CD14-positive monocyte (primary cell): ENCODE results near the gene PIGZ. TPM values are rescaled to one million over a fixed set of nuclear protein-coding genes. Genes with fewer than 3 reads are reported as not detected.

Source experiments
- DNase-seq, 3 donors: peaks; one replicate each; pipeline ENCODE4 v3.0.0-alpha.2; 2011 to 2022
- H2AFZ ChIP-seq: 2 replicates; pipeline ENCODE4 v1.6.0; 2012; ENCODE audit warnings: mild to moderate bottlenecking, low read depth, low read length, inconsistent platforms; ENCODE audit not compliant: insufficient read depth, poor library complexity, severe bottlenecking
- H3K27ac ChIP-seq, 2 donors: 1 replicate in 1 of 2; 2 replicates in 1 of 2; pipeline ENCODE4 v1.5.1; 2012 to 2013; ENCODE audit warnings: low read length in 2 of 2, control low read depth in 1 of 2, inconsistent platforms in 1 of 2, low read depth in 1 of 2, mild to moderate bottlenecking in 1 of 2
- H3K27me3 ChIP-seq, 2 donors: one replicate each; pipeline versions ENCODE4 v1.6.0 to v1.6.1; 2011 to 2013; ENCODE audit warnings: low read length in 2 of 2; ENCODE audit not compliant: control insufficient read depth in 2 of 2, insufficient read depth in 2 of 2
- H3K36me3 ChIP-seq, 2 donors: replicated peaks in 1 of 2; 1 replicate in 1 of 2; 2 replicates in 1 of 2; pipeline versions ENCODE4 v1.5.1 to v1.6.1; 2012 to 2013; ENCODE audit warnings: low read length in 2 of 2, control low read depth in 1 of 2, inconsistent platforms in 1 of 2, mild to moderate bottlenecking in 1 of 2; ENCODE audit not compliant: insufficient read depth in 2 of 2, control insufficient read depth in 1 of 2
- H3K4me1 ChIP-seq, 2 donors: 1 replicate in 1 of 2; 2 replicates in 1 of 2; pipeline versions ENCODE4 v1.5.1 to v1.6.1; 2012 to 2013; ENCODE audit warnings: low read length in 2 of 2, control low read depth in 1 of 2, inconsistent platforms in 1 of 2, mild to moderate bottlenecking in 1 of 2, moderate library complexity in 1 of 2; ENCODE audit not compliant: insufficient read depth in 2 of 2, control insufficient read depth in 1 of 2
- H3K4me2 ChIP-seq: replicated peaks from 2 replicates; pipeline ENCODE3; 2012; ENCODE audit warnings: low read length, moderate library complexity, mild to moderate bottlenecking; ENCODE audit not compliant: poor library complexity, severe bottlenecking; ENCODE audit errors: extremely low read depth
- H3K4me3 ChIP-seq, 3 experiments: fragments of 200-600 bp in 1 of 3; sonication (generic) in 1 of 3; replicated peaks in 1 of 3; 1 replicate in 2 of 3; 2 replicates in 1 of 3; pipeline ENCODE4 v1.5.1; 2011 to 2013; ENCODE audit warnings: low read length in 3 of 3, mild to moderate bottlenecking in 3 of 3, control low read depth in 2 of 3, low read depth in 2 of 3, inconsistent platforms in 1 of 3, moderate library complexity in 1 of 3
- H3K79me2 ChIP-seq: 2 replicates; pipeline ENCODE4 v1.6.0; 2012; ENCODE audit warnings: mild to moderate bottlenecking, control low read depth, inconsistent platforms, low read length, moderate library complexity; ENCODE audit not compliant: insufficient read depth
- H3K9ac ChIP-seq: 2 replicates; pipeline ENCODE4 v1.6.0; 2017; ENCODE audit warnings: low read length, mild to moderate bottlenecking; ENCODE audit not compliant: insufficient read depth, poor library complexity, severe bottlenecking
- H3K9me3 ChIP-seq, 2 donors: replicated peaks in 1 of 2; 1 replicate in 1 of 2; 2 replicates in 1 of 2; pipeline versions ENCODE4 v1.5.1 to v1.6.1; 2012 to 2013; ENCODE audit warnings: low read length in 2 of 2, control low read depth in 1 of 2; ENCODE audit not compliant: control insufficient read depth in 1 of 2, insufficient read depth in 1 of 2
- H4K20me1 ChIP-seq: 2 replicates; pipeline ENCODE4 v1.6.0; 2012; ENCODE audit warnings: mild to moderate bottlenecking, low read length, control low read depth, moderate library complexity; ENCODE audit not compliant: insufficient read depth
- H3K27ac Mint-ChIP-seq, 7 donors: one replicate each; pipeline ENCODE4 v1.8.0; 2020; ENCODE audit warnings: mild to moderate bottlenecking in 7 of 7, mixed read lengths in 7 of 7, moderate library complexity in 6 of 7, inconsistent platforms in 2 of 7
- H3K27me3 Mint-ChIP-seq, 3 donors: one replicate each; pipeline ENCODE4 v1.8.0; 2021 to 2022; ENCODE audit warnings: low read depth in 3 of 3, mild to moderate bottlenecking in 3 of 3, mixed read lengths in 3 of 3, moderate library complexity in 3 of 3, inconsistent platforms in 1 of 3
- H3K36me3 Mint-ChIP-seq, 2 donors: one replicate each; pipeline ENCODE4 v1.8.0; 2020; ENCODE audit warnings: mixed read lengths in 2 of 2, inconsistent platforms in 1 of 2, mild to moderate bottlenecking in 1 of 2
- H3K4me1 Mint-ChIP-seq: one replicate; pipeline ENCODE4 v1.8.0; 2020; ENCODE audit warnings: mild to moderate bottlenecking, mixed read lengths
- H3K4me3 Mint-ChIP-seq, 2 donors: one replicate each; pipeline ENCODE4 v1.8.0; 2020; ENCODE audit warnings: mild to moderate bottlenecking in 2 of 2, mixed read lengths in 2 of 2, moderate library complexity in 1 of 2
- H3K9me3 Mint-ChIP-seq, 7 donors: one replicate each; pipeline ENCODE4 v1.8.0; 2020 to 2022; ENCODE audit warnings: mixed read lengths in 7 of 7, mild to moderate bottlenecking in 6 of 7, moderate library complexity in 6 of 7, inconsistent platforms in 2 of 7
- WGBS: methylation state at CpG from one replicate; pipeline ENCODE4 v1.1.5; 2013; ENCODE audit warnings: missing lambda C conversion rate; ENCODE audit not compliant: insufficient coverage; 5-methylcytosine and 5-hydroxymethylcytosine counted together
- intact Hi-C, 2 donors: fragments of 100-400 bp; cut with micrococcal nuclease; formaldehyde crosslinking; loops; one replicate each; pipeline versions ENCODE4 v1.15.0 to v1.15.1; 2023
- polyA plus RNA-seq, 3 donors: library from polyadenylated mRNA; depleted of rRNA in 1 of 3; unstranded in 2 of 3; stranded (reverse) in 1 of 3; fragments of 300-500 nt in 2 of 3; fragments of >200 nt in 1 of 3; fragmentation: Illumina TruSeq in 2 of 3; gene quantifications; 1 replicate in 2 of 3; 2 replicates in 1 of 3; pipeline ENCODE4 v1.2.3, GENCODE V29; 2012 to 2021
- TF ChIP-seq, protein P1 (sequence below): fragments of 200-600 bp; IDR thresholded peaks from one replicate; pipeline ENCODE4 v1.8.0; 2022; ENCODE audit warnings: antibody characterized with exemption, mild to moderate bottlenecking

The PIGZ gene
- polyA plus RNA-seq, 3 donors: 1.6 to 3.8 (median 1.9) TPM

DNA sequence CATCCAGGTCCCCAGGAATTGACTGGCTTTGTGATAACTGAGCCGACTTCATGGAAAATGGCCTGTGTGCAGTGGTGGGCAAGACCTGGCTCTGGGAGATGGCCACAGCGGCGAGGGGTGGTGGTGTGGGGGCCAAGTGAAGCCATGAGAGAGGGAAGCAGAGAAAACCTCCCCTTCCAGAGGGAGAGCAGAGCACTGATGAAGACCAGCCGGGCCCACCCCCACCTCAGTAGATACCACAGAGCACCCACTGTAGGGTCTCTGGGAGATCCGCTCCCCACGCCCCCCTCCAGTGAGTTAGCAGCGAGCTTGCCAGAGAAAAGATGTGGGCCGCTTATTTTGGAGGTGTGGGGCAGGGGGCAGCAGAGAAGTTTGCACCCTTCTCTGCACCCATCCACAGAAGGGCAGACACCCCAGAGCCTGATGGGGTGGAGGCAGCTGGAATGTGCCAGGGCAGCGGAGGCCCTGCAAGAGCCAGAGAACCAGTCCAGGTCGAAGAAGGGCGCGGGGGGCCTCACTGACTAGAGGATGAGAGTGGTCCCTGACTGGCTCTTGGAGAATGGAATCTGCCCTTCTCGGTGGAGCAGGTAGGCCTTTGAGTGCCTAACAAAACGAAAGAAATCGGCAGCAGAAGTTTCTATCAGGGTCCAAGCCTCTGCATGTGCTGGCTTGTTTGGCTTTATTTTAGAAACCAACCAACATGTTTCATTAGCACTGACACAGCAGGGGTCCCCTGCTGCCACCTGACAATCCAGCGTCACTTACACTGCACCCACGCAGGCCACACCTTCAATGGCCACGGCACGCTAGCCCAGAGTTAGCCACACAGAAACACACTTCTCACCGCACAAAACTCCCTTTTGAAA lies 32.7 kb upstream of the PIGZ start:
- DNase-seq: no peak
- Histone ChIP-seq H3K79me2 (no peaks in the 10 kb centered on the region), H3K9ac (no peak overlapping the region), H4K20me1 (no peaks in the 10 kb centered on the region), H3K27ac (no peak overlapping the region), H3K36me3 (no peaks in the 10 kb centered on the region), H2AFZ (peak overlapping the region; percentile 97), H3K4me3 (peak overlapping the region in 2 of 3 experiments; percentile 39 to 78), H3K9me3 (no peaks in the 10 kb centered on the region), H3K4me1 (peaks cover 12 to 21% of the 10 kb centered on the region in 2 donors), H3K4me2 (peak overlapping the region; percentile 88), H3K27me3 (peaks cover 0 to 12% of the 10 kb centered on the region in 2 donors)
- Mint-ChIP-seq H3K27ac (peak overlapping the region in 1 of 7 donors; percentile 62), H3K27me3 (peaks cover 10 to 17% (median 13%) of the 10 kb centered on the region in 3 donors), H3K4me1 (peaks cover 10% of the 10 kb centered on the region), H3K9me3 (peaks cover 0 to 6% (median 0%) of the 10 kb centered on the region in 7 donors), H3K36me3 (peaks cover 0 to 4% of the 10 kb centered on the region in 2 donors), H3K4me3 (peak overlapping the region; percentile 56 to 83)
- TF ChIP-seq, protein P1, sequence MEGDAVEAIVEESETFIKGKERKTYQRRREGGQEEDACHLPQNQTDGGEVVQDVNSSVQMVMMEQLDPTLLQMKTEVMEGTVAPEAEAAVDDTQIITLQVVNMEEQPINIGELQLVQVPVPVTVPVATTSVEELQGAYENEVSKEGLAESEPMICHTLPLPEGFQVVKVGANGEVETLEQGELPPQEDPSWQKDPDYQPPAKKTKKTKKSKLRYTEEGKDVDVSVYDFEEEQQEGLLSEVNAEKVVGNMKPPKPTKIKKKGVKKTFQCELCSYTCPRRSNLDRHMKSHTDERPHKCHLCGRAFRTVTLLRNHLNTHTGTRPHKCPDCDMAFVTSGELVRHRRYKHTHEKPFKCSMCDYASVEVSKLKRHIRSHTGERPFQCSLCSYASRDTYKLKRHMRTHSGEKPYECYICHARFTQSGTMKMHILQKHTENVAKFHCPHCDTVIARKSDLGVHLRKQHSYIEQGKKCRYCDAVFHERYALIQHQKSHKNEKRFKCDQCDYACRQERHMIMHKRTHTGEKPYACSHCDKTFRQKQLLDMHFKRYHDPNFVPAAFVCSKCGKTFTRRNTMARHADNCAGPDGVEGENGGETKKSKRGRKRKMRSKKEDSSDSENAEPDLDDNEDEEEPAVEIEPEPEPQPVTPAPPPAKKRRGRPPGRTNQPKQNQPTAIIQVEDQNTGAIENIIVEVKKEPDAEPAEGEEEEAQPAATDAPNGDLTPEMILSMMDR: no peak
- intact Hi-C loops: no loop called here
- 92% methylated on average over 10 of the region's 20 CpGs for WGBS

DNA sequence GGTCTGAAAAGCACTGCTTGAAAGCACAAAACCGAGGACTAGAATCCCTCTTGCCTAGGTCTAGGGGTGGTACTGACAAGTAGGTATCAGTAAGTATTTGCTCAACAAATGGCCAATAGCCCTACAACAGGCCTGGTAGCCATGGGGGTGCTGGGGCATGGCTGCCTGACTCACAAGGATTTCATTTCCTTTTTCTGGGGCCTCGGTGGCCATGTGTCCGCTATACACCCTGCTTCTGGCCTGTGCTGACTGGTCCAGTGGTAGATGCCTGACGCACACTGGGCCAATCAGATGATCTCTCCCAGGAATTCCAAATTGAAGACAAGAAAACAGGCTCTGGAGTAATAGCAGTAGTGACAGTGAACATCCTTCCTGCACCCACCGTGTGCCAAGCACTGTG lies 31.6 kb upstream of the PIGZ start:
- TF ChIP-seq, protein P1: no peak
- Histone ChIP-seq H2AFZ (no peak overlapping the region), H3K9me3 (no peaks in the 10 kb centered on the region), H3K36me3 (no peaks in the 10 kb centered on the region), H3K9ac (no peak overlapping the region), H3K4me2 (no peak overlapping the region), H4K20me1 (no peaks in the 10 kb centered on the region), H3K27me3 (peaks cover 0 to 12% of the 10 kb centered on the region in 2 donors), H3K4me1 (peaks cover 12 to 21% of the 10 kb centered on the region in 2 donors), H3K79me2 (no peaks in the 10 kb centered on the region), H3K27ac (no peak overlapping the region), H3K4me3 (no peak overlapping the region)
- intact Hi-C loops: no loop called here
- WGBS: 57% methylated on average over 4 of the region's 5 CpGs
- Mint-ChIP-seq H3K27ac (peak overlapping the region in 1 of 7 donors; percentile 46), H3K9me3 (peaks cover 0 to 6% (median 0%) of the 10 kb centered on the region in 7 donors), H3K4me3 (no peak overlapping the region), H3K4me1 (peaks cover 10% of the 10 kb centered on the region), H3K27me3 (peaks cover 10 to 17% (median 13%) of the 10 kb centered on the region in 3 donors), H3K36me3 (peaks cover 0 to 4% of the 10 kb centered on the region in 2 donors)
- DNase-seq: peak; percentile 21 to 61 (median 33)
